HFF-Myc (cell line): ENCODE data around the gene ERCC6L2.

Experiments
- DNase-seq: peaks from one replicate; pipeline ENCODE4 v3.0.0-alpha.2; 2011; ENCODE audit warnings: low read depth; ENCODE audit errors: extremely low read depth
- H3K4me3 ChIP-seq: replicated peaks from 2 replicates; pipeline ENCODE4 v1.5.1; 2011; ENCODE audit warnings: low read depth, mild to moderate bottlenecking, control low read depth, low read length
- CTCF ChIP-seq: IDR thresholded peaks from 2 replicates; pipeline ENCODE4 v1.5.1; 2012; ENCODE audit warnings: mild to moderate bottlenecking, low read depth, low read length, control low read depth; ENCODE audit errors: missing control alignments

The ERCC6L2 gene

GRCh38 chr9:95875305-95876137 lies at the start of gene ERCC6L2:
ERCC6L2 (plus strand) TSS chr9:95875691; CDS start chr9:95876039, 348 bp downstream.
- peak; percentile 99 for DNase-seq
- H3K4me3 ChIP-seq = no peak within 1 kb of the TSS
- no peak for TF ChIP-seq CTCF

- no peak for TF ChIP-seq CTCF
- H3K4me3 ChIP-seq = no peak overlapping the region
- no peak for DNase-seq
These were observed 49.2 kb upstream of the ERCC6L2 start for GRCh38 chr9:95826183-95826838.

GRCh38 chr9:95830768-95831167 lies 44.7 kb upstream of the ERCC6L2 start:
- TF ChIP-seq CTCF = no peak
- no peak overlapping the region for H3K4me3 ChIP-seq
- DNase-seq = no peak

GRCh38 chr9:95831810-95832209 lies 43.7 kb upstream of the ERCC6L2 start:
- DNase-seq = no peak
- no peak overlapping the region for H3K4me3 ChIP-seq
- TF ChIP-seq CTCF = no peak

- TF ChIP-seq CTCF = no peak
- no peak overlapping the region for H3K4me3 ChIP-seq
- DNase-seq = no peak
These were observed 41.8 kb upstream of the ERCC6L2 start for GRCh38 chr9:95833546-95834178.

GRCh38 chr9:95834281-95834907 lies 41.1 kb upstream of the ERCC6L2 start:
- TF ChIP-seq CTCF = no peak
- DNase-seq = no peak
- no peak overlapping the region for H3K4me3 ChIP-seq
